Stimulated activated naive CD8-positive, alpha-beta T cell treated with anti-CD3 and anti-CD28 coated beads, Interleukin-15, Interleukin-2, amounts not matched to agents 100 ng/mL and 50 ng/mL, for 24 hours (primary cell): Measurements from ENCODE around the gene GPR31.
"Not testable (repeated sequence)": the region's sequence is repeated elsewhere in the genome, so short reads cannot be mapped to it uniquely, and the experiment has no call there.

Experiments used
- H3K27ac Mint-ChIP-seq: one replicate; pipeline ENCODE4 v1.8.0; 2021; ENCODE audit warnings: mild to moderate bottlenecking, mixed read lengths
- H3K27me3 Mint-ChIP-seq: one replicate; pipeline ENCODE4 v1.8.0; 2021; ENCODE audit warnings: mixed read lengths
- H3K36me3 Mint-ChIP-seq: one replicate; pipeline ENCODE4 v1.8.0; 2021; ENCODE audit warnings: low read depth, mixed read lengths
- H3K4me1 Mint-ChIP-seq: one replicate; pipeline ENCODE4 v1.8.0; 2021; ENCODE audit warnings: low read depth, mixed read lengths
- H3K4me3 Mint-ChIP-seq: one replicate; pipeline ENCODE4 v1.8.0; 2021; ENCODE audit warnings: mild to moderate bottlenecking, mixed read lengths
- H3K9me3 Mint-ChIP-seq: one replicate; pipeline ENCODE4 v1.8.0; 2021; ENCODE audit warnings: mixed read lengths

GPR31 gene

DNA sequence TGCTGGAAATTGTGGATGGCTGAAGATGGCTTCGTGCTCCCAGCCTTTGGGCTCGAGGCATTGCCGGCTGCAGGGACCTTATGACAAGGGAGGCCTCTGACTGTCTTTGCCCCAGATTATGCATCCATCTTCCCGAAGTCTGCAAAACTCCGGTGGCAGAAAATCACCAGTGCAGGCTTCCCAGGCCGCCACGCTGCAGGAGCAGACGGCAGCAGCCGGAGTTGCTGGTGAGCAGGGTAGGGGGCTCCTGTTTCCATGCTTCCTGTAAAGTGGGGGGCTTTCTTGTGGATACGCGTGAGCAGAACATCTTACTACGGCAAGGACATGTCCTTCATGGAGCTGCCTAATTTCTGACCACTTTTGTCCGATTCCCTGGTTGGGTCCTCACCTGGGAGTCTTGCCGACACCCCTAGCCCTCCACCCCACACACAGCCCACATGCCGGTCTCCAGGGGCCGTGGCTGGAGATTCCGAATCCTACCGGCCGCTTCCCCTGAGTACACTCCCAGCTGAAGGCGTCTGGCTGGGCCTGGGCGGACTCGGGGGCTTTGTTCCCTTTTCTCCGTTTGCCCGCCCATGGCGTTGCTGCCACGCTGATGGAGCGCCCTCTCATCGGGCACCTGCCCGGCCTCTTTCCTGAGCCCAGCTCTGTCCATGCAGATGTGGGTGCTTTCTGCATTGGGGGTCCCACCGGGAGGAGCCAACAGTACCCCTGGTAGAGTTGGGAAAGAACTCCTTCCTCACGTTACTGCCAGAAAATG lies 21.3 kb upstream of the GPR31 start:
- not testable (repeated sequence) for H3K36me3 Mint-ChIP-seq, H3K27ac Mint-ChIP-seq, H3K9me3 Mint-ChIP-seq, H3K4me1 Mint-ChIP-seq, H3K4me3 Mint-ChIP-seq, H3K27me3 Mint-ChIP-seq

- not testable (repeated sequence) for H3K27ac Mint-ChIP-seq, H3K36me3 Mint-ChIP-seq, H3K27me3 Mint-ChIP-seq, H3K4me3 Mint-ChIP-seq, H3K4me1 Mint-ChIP-seq, H3K9me3 Mint-ChIP-seq
Measured at GRCh38 chr6:167177271-167177670, 19.5 kb upstream of the GPR31 start.

GRCh38 chr6:167172011-167172410 lies 14.2 kb upstream of the GPR31 start:
- not testable (repeated sequence) for H3K9me3 Mint-ChIP-seq, H3K27me3 Mint-ChIP-seq, H3K27ac Mint-ChIP-seq, H3K4me3 Mint-ChIP-seq, H3K36me3 Mint-ChIP-seq, H3K4me1 Mint-ChIP-seq

DNA sequence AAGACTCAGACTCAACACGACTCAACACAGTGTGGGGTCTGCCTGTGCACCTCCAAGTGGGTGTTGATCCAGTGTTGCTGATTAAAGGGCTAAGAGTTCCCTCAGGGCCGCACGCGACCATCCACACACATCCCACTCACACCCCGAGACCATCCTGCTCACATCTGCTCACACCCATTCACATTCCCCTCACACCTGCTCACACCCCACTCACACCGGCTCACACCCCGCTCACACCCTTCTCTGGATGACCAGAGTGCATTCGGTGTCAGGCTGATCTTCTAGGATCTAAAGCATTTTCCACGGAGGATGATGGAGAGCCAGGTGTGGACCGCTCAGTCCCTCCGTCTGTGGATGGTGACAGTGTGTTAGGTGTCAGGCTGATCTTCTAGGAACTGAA lies 13.5 kb upstream of the GPR31 start:
- not testable (repeated sequence) for H3K36me3 Mint-ChIP-seq

GRCh38 chr6:167169867-167170266 lies 12.1 kb upstream of the GPR31 start:
- H3K27ac Mint-ChIP-seq, H3K4me1 Mint-ChIP-seq, H3K4me3 Mint-ChIP-seq, H3K9me3 Mint-ChIP-seq, H3K36me3 Mint-ChIP-seq: not testable (repeated sequence)
- peaks cover 11% of the 10 kb centered on the region for H3K27me3 Mint-ChIP-seq

More for the DNA sequence above, 13.5 kb upstream of the GPR31 start:
- H3K4me3 Mint-ChIP-seq, H3K4me1 Mint-ChIP-seq, H3K27me3 Mint-ChIP-seq, H3K27ac Mint-ChIP-seq, H3K9me3 Mint-ChIP-seq: not testable (repeated sequence)

DNA sequence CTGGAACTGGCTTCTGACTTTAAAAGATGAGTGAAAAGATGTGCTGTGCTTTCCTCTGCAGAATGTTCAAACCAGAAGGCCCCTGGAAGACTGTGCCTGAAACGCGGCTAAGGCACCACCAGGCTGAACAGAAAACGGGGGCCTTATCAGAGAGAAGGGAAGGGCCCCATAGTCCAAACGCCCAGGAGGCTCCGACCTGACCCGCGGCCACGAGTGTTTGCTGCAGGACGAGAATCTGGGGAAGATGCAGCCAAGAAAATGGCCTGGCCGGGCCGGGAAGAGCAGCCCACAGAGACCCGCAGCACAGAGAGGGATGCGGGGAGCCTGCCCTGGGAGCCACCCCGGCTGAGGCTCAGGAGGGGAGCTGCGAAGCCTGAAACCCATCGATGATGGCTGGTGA lies 10.5 kb upstream of the GPR31 start:
- H3K9me3 Mint-ChIP-seq, H3K4me1 Mint-ChIP-seq, H3K27ac Mint-ChIP-seq, H3K4me3 Mint-ChIP-seq, H3K36me3 Mint-ChIP-seq: not testable (repeated sequence)
- peaks cover 16% of the 10 kb centered on the region for H3K27me3 Mint-ChIP-seq

DNA sequence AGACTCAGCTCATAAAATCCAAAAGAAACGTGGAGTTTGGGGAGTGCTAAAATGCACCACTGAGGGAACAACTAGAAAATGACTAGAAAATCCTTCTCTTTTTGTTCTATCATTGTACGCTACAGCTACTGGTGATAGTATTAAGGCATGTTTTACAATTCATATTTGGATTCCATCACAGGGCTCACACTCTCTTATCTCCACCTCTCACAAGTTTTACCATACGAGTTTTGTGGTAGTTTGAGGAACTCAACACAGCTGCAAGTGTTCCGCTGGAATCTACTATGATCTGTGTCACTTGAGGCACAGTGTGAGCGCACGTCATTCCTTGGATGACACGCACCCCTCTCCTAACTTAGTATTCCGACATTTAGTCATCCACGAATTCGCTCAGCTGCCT lies 9.9 kb upstream of the GPR31 start:
- H3K36me3 Mint-ChIP-seq, H3K9me3 Mint-ChIP-seq, H3K4me1 Mint-ChIP-seq, H3K27ac Mint-ChIP-seq, H3K4me3 Mint-ChIP-seq: not testable (repeated sequence)
- peaks cover 16% of the 10 kb centered on the region for H3K27me3 Mint-ChIP-seq

- Mint-ChIP-seq H3K4me3 (no peak overlapping the region), H3K27me3 (peaks cover 14% of the 10 kb centered on the region), H3K36me3 (no peaks in the 10 kb centered on the region), H3K27ac (no peak overlapping the region), H3K9me3 (no peaks in the 10 kb centered on the region), H3K4me1 (no peaks in the 10 kb centered on the region)
Measured at GRCh38 chr6:167165858-167166471, 8.2 kb upstream of the GPR31 start.

DNA sequence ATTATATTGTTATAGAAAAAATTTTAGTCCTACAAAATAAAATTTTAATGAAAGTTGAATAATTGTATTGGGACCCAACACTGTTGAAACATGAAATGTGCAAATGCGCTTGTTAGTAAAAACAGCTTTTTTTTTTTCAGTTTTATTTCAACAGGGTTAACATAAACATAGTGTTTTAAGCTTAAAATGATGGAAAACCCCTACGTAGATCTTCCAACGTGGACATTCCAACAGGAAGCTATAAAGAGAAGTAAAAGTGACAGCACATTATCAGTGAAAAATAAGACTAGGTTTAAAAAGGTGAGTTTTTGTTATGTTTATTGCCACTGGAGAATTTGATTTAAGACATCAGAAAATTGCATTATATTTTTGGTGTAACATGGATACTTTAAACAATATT lies 6.5 kb upstream of the GPR31 start:
- H3K36me3 Mint-ChIP-seq: no peaks in the 10 kb centered on the region

GRCh38 chr6:167163476-167164011 lies 5.8 kb upstream of the GPR31 start:
- H3K4me1 Mint-ChIP-seq: no peaks in the 10 kb centered on the region
- no peaks in the 10 kb centered on the region for H3K9me3 Mint-ChIP-seq
- H3K4me3 Mint-ChIP-seq: no peak overlapping the region
- no peaks in the 10 kb centered on the region for H3K36me3 Mint-ChIP-seq
- H3K27me3 Mint-ChIP-seq: peaks cover 7% of the 10 kb centered on the region
- H3K27ac Mint-ChIP-seq: no peak overlapping the region

More for the DNA sequence above, 6.5 kb upstream of the GPR31 start:
- H3K27me3 Mint-ChIP-seq: peaks cover 8% of the 10 kb centered on the region
- no peaks in the 10 kb centered on the region for H3K9me3 Mint-ChIP-seq
- no peaks in the 10 kb centered on the region for H3K4me1 Mint-ChIP-seq
- H3K4me3 Mint-ChIP-seq: no peak overlapping the region
- H3K27ac Mint-ChIP-seq: no peak overlapping the region

- H3K4me3 Mint-ChIP-seq: no peak overlapping the region
- no peaks in the 10 kb centered on the region for H3K4me1 Mint-ChIP-seq
- H3K27ac Mint-ChIP-seq: no peak overlapping the region
- peaks cover 7% of the 10 kb centered on the region for H3K27me3 Mint-ChIP-seq
- H3K36me3 Mint-ChIP-seq: no peaks in the 10 kb centered on the region
- no peaks in the 10 kb centered on the region for H3K9me3 Mint-ChIP-seq
Measured at GRCh38 chr6:167162591-167162990, 4.8 kb upstream of the GPR31 start.

- H3K36me3 Mint-ChIP-seq: no peaks in the 10 kb centered on the region
- no peak overlapping the region for H3K27ac Mint-ChIP-seq
- H3K4me1 Mint-ChIP-seq: no peaks in the 10 kb centered on the region
- no peaks in the 10 kb centered on the region for H3K9me3 Mint-ChIP-seq
- H3K27me3 Mint-ChIP-seq: peaks cover 7% of the 10 kb centered on the region
- H3K4me3 Mint-ChIP-seq: no peak overlapping the region
Measured at GRCh38 chr6:167161851-167162467, 4.2 kb upstream of the GPR31 start.

- Mint-ChIP-seq H3K9me3 (no peaks in the 10 kb centered on the region), H3K4me3 (no peak overlapping the region), H3K4me1 (peaks cover 18% of the 10 kb centered on the region), H3K27me3 (no peaks in the 10 kb centered on the region), H3K27ac (no peak overlapping the region), H3K36me3 (no peaks in the 10 kb centered on the region)
Measured at GRCh38 chr6:167157414-167157813, 366 bp downstream of the GPR31 start.

- no peaks in the 10 kb centered on the region for H3K27me3 Mint-ChIP-seq
- no peak overlapping the region for H3K27ac Mint-ChIP-seq
- H3K4me1 Mint-ChIP-seq: peaks cover 39% of the 10 kb centered on the region
- H3K36me3 Mint-ChIP-seq: no peaks in the 10 kb centered on the region
- no peaks in the 10 kb centered on the region for H3K9me3 Mint-ChIP-seq
- no peak overlapping the region for H3K4me3 Mint-ChIP-seq
Measured at GRCh38 chr6:167154895-167155294, 2.9 kb downstream of the GPR31 start.

- no peak overlapping the region for H3K27ac Mint-ChIP-seq
- H3K4me1 Mint-ChIP-seq: peaks cover 39% of the 10 kb centered on the region
- no peaks in the 10 kb centered on the region for H3K9me3 Mint-ChIP-seq
- H3K27me3 Mint-ChIP-seq: no peaks in the 10 kb centered on the region
- no peaks in the 10 kb centered on the region for H3K36me3 Mint-ChIP-seq
- no peak overlapping the region for H3K4me3 Mint-ChIP-seq
Measured at GRCh38 chr6:167154291-167154690, 3.5 kb downstream of the GPR31 start.
